Measurements from ENCODE around the gene GNG4. TPM values are rescaled to one million over a fixed set of nuclear protein-coding genes. Genes with fewer than 3 reads are reported as not detected.
A peak's percentile ranks its signal among the peaks of the same experiment; 100 is the strongest.

The GNG4 gene
- total RNA-seq, 1 donor from 2014 or later, result not detected

DNA sequence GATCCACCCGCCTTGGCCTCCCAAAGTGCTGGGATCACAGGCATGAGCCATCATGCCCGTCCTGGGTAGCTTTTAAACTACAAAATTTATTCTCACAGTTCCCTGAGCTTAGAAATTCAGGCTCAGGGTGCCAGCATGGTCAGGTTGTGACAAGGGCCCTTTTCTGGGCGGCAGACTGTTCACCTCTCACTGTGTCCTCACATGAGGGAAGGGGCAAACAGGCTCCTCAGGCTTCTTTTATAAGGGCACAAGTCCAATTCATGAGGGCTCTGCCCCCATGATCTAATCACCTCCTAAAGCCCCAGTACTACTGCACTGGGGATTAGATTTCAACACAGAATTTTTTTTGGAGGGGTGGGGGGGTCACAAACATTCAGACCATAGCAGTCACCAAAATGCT is 36.8 kb downstream of the GNG4 start:
- no peak for ATAC-seq
- TF ChIP-seq, protein P1, sequence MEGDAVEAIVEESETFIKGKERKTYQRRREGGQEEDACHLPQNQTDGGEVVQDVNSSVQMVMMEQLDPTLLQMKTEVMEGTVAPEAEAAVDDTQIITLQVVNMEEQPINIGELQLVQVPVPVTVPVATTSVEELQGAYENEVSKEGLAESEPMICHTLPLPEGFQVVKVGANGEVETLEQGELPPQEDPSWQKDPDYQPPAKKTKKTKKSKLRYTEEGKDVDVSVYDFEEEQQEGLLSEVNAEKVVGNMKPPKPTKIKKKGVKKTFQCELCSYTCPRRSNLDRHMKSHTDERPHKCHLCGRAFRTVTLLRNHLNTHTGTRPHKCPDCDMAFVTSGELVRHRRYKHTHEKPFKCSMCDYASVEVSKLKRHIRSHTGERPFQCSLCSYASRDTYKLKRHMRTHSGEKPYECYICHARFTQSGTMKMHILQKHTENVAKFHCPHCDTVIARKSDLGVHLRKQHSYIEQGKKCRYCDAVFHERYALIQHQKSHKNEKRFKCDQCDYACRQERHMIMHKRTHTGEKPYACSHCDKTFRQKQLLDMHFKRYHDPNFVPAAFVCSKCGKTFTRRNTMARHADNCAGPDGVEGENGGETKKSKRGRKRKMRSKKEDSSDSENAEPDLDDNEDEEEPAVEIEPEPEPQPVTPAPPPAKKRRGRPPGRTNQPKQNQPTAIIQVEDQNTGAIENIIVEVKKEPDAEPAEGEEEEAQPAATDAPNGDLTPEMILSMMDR (IDR thresholded peaks at IDR 0.05), result no peak
- intact Hi-C loops (cut with DNase I), result no loop called here
- DNase-seq, result no peak
- no peak overlapping the region for H3K4me3 ChIP-seq
- no peak overlapping the region for H3K27ac ChIP-seq
- H3K27me3 ChIP-seq (ENCODE audit: low read depth), result no peaks in the 10 kb centered on the region
- H3K36me3 ChIP-seq, result no peaks in the 10 kb centered on the region
- no peaks in the 10 kb centered on the region for H3K4me1 ChIP-seq
- H3K9me3 ChIP-seq, result no peaks in the 10 kb centered on the region

DNA sequence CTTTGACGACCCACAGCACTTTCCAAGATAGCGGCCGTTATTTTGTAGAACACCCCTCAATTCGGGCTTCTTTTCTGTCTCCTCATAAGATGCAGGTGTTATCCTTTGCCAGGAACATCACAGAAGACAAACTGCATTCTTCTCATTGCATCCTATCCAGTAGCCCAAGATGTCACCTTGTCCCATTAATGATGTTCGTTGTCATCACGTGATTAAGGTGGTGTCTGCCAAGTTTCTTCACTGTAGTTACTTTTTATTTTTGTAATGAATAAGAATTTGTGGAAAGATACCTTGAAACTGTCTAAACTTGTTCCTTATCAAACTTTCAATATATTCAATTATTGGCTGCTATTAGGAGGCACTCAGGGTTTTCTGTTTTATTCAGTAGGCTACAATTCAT is 39.4 kb downstream of the GNG4 start:
- no peaks in the 10 kb centered on the region for H3K36me3 ChIP-seq
- no peak overlapping the region for H3K27ac ChIP-seq
- no peak for DNase-seq
- H3K4me3 ChIP-seq, result no peak overlapping the region
- intact Hi-C loops (cut with DNase I), result no loop called here
- no peaks in the 10 kb centered on the region for H3K9me3 ChIP-seq
- no peak for ATAC-seq
- no peaks in the 10 kb centered on the region for H3K4me1 ChIP-seq
- H3K27me3 ChIP-seq (ENCODE audit: low read depth), result no peaks in the 10 kb centered on the region
- TF ChIP-seq, protein P1 (IDR thresholded peaks at IDR 0.05), result no peak

DNA sequence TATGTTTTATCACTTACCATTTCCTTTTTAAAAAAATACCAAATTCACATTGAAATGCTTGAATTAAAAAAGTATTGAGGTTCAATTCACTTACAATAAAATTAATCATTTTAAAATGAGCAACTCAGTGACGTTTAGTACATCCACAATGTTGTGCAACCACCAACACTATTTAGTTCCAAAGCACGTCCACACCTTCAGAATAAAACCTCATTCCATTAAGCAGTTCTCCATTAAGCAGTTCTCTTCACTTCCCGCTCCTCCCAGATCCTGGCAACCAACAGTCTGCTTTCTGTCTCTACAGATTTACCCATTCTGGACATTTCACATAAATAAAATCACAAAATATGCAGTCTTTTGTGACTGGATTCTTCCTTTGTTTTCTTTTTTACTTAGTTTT is 41.3 kb downstream of the GNG4 start:
- H3K27ac ChIP-seq, result no peak overlapping the region
- no peaks in the 10 kb centered on the region for H3K9me3 ChIP-seq
- H3K36me3 ChIP-seq, result no peaks in the 10 kb centered on the region
- no peak for ATAC-seq
- no peak for DNase-seq
- no peak overlapping the region for H3K4me3 ChIP-seq
- H3K4me1 ChIP-seq, result no peaks in the 10 kb centered on the region
- TF ChIP-seq, protein P1 (IDR thresholded peaks at IDR 0.05), result no peak
- H3K27me3 ChIP-seq (ENCODE audit: low read depth), result no peaks in the 10 kb centered on the region
- intact Hi-C loops (cut with DNase I), result no loop called here

DNA sequence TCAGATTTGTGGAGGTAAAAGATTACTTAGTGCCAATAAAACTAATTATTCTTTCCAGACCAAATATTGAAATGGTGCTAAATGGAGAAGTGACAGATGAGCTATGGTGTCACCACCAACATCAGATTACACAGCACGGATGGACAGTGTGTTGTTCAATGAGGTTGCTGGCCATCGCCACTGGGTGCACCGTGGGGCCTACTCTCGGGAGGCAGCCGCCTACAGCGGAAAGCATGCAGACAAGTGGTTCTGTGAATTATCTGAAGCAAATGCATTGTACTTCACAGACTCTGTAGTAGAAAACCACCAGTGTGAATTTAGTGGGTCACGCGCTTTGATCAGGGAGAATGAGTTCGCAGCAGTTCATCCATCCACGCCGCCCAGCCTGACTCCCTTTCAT is 42.3 kb downstream of the GNG4 start:
- ATAC-seq, result no peak
- peak; percentile 24 for DNase-seq
- Histone ChIP-seq H3K4me1 (no peaks in the 10 kb centered on the region), H3K9me3 (no peaks in the 10 kb centered on the region), H3K4me3 (no peak overlapping the region), H3K27me3 (ENCODE audit: low read depth) (no peaks in the 10 kb centered on the region), H3K36me3 (no peaks in the 10 kb centered on the region), H3K27ac (no peak overlapping the region)
- intact Hi-C loops (cut with DNase I), result no loop called here
- TF ChIP-seq, protein P1 (IDR thresholded peaks at IDR 0.05), result no peak

DNA sequence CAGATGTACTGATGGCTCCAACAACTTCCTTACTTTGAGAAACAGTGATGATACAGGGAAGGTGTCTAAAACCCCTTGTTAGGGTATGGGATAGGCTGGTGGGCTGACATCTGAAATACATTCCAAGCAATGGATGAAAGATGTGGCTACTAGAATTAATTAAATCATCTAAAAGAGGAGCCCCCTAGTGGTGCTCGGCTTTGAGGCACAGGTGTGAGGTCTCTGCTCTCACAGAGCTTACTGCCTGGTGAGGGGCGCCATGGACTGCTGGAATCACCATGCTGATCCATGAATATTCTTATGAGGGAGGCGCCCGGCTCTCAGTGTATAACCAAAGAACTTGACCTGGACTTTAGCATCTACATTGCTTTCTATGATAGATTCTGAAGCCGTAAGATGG is 48.5 kb downstream of the GNG4 start:
- Histone ChIP-seq H3K27me3 (ENCODE audit: low read depth) (no peaks in the 10 kb centered on the region), H3K4me1 (no peaks in the 10 kb centered on the region), H3K9me3 (no peaks in the 10 kb centered on the region), H3K4me3 (no peak overlapping the region), H3K27ac (no peak overlapping the region), H3K36me3 (no peaks in the 10 kb centered on the region)
- ATAC-seq (peak in 1 of 2 donors; percentile 55), DNase-seq (no peak)
- TF ChIP-seq, protein P1 (IDR thresholded peaks at IDR 0.05), result peak; percentile 29
- intact Hi-C loops (cut with DNase I), result no loop called here

DNA sequence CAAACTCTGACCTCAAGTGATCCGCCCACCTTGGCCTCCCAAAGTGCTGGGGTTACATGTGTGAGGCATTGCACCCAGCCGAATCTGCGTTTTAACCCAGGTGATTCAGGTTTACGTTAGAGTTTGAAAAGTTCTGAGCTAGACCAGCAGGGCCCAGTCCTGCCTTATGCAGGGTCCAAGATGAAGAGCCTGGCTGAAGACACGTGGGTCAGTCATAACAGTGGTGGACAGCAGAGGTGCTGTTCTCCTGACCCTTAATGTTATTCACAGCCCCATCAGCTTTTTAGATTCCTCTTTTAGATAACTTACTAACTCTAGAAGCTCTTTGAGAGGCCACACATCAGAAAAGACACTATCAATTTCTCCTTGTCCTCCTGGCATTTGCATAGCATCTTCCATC is 50.0 kb downstream of the GNG4 start:
- intact Hi-C loops (cut with DNase I), result no loop called here
- Histone ChIP-seq H3K36me3 (no peaks in the 10 kb centered on the region), H3K4me1 (no peaks in the 10 kb centered on the region), H3K27ac (no peak overlapping the region), H3K27me3 (ENCODE audit: low read depth) (no peaks in the 10 kb centered on the region), H3K9me3 (no peaks in the 10 kb centered on the region), H3K4me3 (no peak overlapping the region)
- DNase-seq (no peak), ATAC-seq (no peak)
- TF ChIP-seq, protein P1 (IDR thresholded peaks at IDR 0.05), result no peak
